HL-60/S4 (cell line): ENCODE measurements around the gene XRCC6.

Experiments
- in situ Hi-C: fragments of 300-500 bp; cut with MboI; formaldehyde crosslinking; loops from 2 replicates; pipeline ENCODE4 v1.14.3; 2022; ENCODE audit warnings: low sequenced_read_pairs

Gene XRCC6

DNA sequence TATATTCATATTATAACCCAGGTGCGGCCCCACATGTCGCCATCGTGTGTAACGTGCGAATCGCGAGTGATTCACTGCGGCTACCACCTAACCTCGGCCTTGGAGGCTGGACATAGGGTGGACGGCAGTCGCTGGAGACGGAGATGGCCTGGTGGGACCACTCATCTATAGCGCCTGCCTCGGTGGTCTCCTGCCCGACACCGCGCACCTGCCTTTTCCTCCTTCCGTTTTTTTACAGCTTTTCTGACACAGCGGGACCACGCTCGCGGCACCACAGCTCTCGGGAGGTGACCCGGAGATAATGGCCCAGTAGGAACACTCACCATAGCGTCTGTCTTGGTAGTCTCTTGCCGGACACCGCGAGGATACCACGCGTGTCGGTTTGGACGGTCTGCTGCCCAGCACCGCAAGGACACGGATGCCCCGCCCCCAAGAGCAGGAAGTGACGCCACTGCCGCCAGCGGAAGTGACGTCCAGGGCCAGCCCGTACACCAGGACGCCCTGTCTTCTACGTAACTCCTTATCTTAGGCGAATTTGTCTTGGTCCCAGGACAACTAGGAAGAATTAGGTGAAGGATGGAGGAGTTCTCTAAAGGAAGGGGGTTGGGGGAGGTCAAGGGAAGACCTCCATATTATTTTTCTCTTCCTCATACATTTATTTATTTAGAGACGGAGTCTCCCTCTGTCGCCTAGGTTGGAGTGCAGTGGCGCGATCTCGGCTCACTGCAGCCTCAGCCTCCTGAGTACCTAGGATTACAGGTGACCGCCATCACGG, 61.1 kb downstream of the XRCC6 start:
- in situ Hi-C loops = loop anchor here (25.0 kb wide), 1 partner anchor 780 kb away; no protein-coding TSS in a partner anchor

DNA sequence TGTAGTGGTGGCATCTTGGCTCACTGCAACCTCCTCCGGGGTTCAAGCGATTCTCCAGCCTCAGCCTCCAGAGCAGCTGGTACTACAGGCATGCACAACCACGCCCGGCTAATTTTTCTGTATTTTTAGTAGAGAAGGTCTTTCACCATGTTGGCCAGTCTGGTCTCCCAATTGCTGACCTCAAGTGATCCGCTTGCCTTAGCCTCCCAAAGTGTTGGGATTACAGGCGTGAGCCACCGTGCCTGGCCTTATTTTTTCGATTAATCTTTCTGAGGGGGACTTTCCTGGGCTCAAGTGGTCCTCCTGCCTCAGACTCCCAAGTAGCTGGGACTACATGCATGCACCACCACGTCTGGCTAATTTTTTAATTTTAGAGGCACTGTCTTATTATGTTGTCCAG, 62.0 kb downstream of the XRCC6 start:
- in situ Hi-C loops = loop anchor here (25.0 kb wide), 1 partner anchor 779 kb away; no protein-coding TSS in a partner anchor

DNA sequence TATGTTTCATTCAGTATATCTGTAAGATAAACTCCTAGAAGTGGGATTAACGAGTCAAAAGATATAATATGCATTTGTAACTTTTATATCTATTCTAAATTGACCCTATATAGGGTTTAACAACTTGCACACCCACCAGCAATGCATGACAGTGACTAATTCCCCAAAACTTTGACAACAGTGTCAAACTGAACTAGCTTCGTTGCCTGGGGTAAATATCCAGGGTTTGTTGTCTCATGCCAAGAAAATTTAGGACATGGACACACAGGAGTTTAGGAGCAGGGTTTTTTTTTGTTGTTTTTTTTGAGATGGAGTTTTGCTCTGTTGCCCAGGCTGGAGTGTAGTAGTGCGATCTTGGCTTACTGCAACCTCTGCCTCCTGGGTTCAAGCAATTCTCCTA, 62.5 kb downstream of the XRCC6 start:
- in situ Hi-C loops = loop anchor here (25.0 kb wide), 1 partner anchor 779 kb away; no protein-coding TSS in a partner anchor

DNA sequence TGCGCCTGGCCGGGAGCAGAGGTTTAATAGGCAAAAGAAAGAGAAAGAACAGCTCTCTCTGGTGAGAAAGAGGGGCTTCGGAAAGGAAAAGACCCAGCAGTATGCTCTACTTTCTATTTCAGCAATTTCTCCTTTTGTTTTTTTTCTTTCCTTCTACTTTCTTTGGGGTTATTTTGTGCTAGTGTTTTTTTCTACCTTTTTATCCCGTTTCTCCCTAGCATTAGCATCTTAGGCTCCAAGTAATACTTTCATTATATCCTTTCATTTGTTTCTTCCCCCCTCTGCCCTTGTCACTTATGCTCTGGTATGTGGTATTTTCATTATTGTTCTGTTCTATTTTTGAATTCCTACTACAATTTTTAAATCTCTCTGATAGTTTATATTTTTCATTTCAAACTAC, 63.1 kb downstream of the XRCC6 start:
- in situ Hi-C loops = loop anchor here (25.0 kb wide), 1 partner anchor 778 kb away; no protein-coding TSS in a partner anchor

DNA sequence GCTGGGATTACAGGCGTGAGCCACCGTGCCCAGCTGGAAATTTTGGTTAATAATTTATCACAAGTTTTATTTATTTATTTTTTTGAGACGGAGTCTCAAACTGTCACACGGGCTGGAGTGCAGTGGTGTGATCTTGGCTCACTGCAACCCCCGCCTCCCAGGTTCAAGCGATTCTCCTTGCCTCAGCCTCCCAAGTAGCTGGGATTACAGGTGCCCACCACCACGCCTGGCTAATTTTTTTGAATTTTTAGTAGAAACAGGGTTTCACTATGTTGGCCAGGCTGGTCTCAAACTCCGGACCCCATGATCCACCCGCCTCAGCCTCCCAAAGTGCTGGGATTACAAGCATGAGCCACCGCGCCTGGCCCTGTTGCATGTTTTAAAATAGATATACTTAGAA, 65.8 kb downstream of the XRCC6 start:
- in situ Hi-C loops = loop anchor here (25.0 kb wide), 1 partner anchor 775 kb away; no protein-coding TSS in a partner anchor

DNA sequence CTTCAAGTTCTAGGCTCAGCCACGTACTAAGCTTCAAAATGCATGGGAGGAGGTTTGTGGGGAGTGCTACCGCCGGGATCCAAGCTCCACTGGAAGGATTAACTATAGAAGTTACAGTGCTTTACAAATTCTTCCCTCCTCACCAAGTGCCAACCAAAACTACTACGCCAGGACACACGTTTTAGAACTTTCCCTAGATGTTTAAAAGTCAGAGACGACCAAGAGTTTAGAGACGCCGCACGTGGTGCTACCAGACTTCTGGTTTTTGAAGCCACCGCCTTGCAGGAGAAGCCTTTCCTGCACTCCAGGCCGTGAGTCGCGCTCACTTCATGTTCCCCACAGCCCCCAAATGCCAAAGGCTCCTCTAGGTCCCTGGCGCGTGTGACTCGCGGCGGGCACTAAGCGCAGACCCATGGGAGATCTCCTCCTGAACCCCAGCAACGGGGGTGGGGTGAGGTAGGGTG, 66.8 kb downstream of the XRCC6 start:
- in situ Hi-C loops = loop anchor here (25.0 kb wide), 1 partner anchor 774 kb away; no protein-coding TSS in a partner anchor

DNA sequence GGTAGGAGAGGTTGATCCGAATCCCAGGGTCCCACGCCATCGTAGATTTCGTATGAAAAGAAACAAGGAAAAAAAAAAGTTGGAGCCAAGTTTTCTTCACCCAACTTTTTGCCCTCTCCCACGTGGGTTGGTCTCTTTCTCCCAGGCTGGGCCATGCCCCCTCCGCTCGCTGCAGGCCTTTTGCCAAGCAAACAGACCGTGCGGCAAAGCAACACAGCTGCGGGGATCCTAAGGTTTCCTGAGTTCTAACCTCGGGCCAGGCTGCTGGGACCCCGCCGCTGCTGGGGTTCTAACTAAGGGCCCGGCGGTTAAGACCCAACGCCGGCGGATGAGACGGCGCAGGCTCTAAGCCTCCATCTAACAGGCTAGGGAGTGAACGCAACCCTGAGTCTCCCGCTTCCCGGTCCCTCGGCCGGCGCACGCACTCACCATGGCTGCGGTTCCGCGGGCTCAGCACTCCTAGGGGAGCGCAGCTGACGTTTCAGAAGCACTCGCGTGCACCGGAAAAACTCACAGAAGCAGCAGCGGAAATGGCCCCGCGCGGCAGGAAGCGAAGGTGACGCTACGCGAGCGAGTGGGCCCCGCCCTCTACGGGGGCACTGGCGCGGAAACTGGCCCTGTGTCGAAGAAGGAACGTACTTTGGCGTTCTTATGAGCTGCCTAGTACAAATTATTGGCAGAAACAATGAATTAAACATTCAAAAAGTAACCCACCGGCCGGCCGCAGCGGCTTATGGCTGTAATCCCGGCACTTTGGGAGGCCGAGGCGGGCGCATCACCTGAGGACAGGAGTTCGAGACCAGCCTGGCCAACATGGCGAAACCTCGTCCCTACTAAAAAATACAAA, 67.5 kb downstream of the XRCC6 start, which contains the start of gene SNU13:
SNU13 (minus strand) TSS at position 503 of the 847 bp plus-strand sequence; CDS start at position 432, 71 bp downstream.
- in situ Hi-C loops = loop anchor here (25.0 kb wide), 1 partner anchor 774 kb away; no protein-coding TSS in a partner anchor

DNA sequence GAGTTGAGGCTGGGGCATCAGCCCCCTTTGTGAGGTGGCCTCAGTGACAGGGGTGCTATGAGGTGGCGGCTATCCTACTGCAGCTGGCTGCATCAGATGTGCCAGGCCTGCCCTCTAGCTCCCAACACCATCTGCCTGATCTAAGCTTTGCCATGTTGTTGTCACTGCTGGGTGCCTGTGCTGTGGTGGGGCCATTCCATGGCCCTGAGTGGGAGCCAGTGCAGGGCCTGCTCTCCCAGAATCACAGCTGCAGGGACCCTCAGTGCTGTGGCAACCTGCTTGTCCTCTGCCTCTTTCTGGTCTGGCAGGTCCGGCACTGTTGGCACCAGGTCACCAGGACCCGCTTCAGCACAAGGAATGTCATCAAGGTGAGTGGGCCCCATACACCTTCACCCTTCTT, 69.4 kb downstream of the XRCC6 start:
- in situ Hi-C loops = loop anchor here (10.0 to 25.0 kb wide), 2 partner anchors 254 to 772 kb away; partner anchors contain the start of gene CENPM

DNA sequence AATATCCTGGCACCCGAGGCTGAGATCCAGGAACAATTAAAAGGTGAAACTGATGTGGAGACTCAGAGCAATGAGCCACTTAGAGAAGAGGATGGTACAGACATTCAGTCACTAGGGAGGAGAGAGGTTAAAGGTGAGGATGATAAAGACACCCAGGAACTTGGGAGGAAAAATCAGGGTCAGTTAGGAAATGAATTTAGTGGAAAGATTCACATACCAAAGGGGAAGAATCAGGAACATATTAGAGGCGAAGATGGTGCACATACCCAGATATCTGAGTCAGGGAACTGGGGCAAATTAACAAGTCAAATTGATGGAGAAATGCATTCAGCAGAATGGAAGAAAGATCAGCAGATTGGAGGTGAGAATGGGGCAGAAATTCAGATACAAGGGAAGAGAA, 74.1 kb downstream of the XRCC6 start:
- in situ Hi-C loops = loop anchor here (10.0 to 25.0 kb wide), 2 partner anchors 250 to 767 kb away; partner anchors contain the start of gene CENPM

DNA sequence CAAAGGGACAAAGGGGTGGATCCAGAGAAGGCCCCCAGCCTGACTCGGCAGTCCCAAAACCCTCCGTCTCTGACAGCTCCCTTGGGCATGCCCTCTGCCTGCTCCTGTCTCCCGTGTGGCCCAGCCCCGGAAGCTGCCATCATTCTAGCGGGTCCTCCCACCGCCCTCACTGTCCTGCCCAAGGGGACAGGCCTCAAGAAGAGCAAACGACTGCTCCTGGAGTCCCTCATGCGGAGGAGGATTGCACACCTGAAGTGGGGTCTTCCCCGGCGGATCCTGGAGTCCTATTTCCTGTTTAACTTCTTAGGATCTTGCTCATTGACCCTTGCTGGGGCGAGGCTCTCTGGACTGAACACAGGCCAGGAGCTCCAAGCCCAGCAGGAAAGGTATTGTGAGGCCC, 75.6 kb downstream of the XRCC6 start:
- in situ Hi-C loops = loop anchor here (10.0 to 25.0 kb wide), 2 partner anchors 248 to 766 kb away; partner anchors contain the start of gene CENPM

DNA sequence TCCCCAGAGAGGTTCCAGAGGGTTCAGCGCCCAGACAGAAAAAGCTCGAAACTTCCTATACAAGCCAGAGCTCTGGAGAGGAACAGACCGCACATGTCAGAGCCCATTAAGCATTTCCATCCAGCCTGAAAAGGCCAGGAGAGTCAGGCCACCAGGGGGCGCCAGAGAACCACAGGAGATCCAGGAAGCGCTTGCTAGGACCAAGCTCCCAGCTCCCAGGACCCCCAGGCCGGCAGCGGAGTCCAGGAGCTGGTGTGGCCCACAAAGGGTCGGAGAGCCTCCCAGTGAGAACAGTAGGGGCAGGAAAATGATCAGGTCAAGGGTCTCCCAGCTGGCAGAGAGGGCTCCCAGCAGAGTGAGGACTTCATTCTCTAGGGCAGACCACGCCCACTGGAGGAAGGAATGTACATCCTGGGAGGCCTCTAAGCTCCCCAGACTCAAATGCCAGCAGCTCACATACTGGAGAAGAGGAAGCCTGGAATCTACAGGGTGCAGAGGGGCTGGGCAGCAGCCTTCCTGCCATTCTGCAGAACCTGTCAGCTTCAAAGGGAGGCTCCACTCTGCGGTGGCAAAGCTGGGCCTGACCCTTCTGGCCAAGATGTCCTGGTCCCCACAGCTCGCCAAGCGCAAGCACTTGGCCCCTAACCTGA, 76.2 kb downstream of the XRCC6 start:
- in situ Hi-C loops = loop anchor here (10.0 to 25.0 kb wide), 2 partner anchors 248 to 765 kb away; partner anchors contain the start of gene CENPM

DNA sequence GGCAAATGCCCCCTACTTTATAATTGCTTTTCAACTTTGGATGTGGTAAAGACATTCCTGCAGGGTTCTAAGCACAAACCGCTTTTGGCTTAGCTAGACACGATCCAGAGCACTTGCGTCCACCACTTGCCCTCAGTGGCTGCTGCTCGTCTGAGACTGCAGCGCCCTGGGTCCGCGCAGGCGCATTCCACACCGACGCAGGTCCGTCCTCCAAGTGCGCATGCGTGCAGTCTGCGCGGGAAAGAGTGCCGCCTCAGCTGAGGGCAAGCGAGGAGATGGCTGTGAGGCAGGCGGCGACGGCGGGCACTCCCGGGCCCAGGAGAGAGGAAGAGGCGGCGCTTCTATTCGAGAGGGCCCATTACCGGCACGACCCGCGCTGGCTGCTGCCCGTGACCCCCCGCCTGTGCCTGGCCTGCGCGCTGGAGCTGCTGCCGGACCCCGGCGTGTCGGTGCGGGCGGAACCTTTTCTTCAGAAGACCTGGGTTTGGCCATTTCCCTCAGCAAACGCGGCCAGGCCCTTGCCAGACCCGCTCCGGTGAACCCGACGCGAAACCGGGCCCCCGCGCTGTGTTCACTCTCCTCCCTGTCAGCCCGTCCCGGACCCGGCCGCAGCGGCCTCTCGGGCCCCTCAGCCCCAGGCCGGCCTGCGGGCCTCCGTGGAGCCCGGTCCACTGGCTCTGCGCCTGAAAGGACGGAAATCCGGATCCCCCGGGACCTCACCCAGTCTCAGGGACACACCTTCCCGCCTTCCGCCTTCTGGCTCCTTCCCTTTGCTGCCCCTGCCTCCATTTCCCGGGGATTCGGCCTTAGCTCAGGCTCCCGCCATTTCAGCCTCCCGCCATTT, 78.4 kb downstream of the XRCC6 start, which contains the start of gene MEI1:
MEI1 (plus strand) TSS at position 240 of the 844 bp plus-strand sequence; CDS start at position 276, 36 bp downstream.
- in situ Hi-C loops = loop anchor here (10.0 to 25.0 kb wide), 2 partner anchors 245 to 763 kb away; partner anchors contain the start of gene CENPM

DNA sequence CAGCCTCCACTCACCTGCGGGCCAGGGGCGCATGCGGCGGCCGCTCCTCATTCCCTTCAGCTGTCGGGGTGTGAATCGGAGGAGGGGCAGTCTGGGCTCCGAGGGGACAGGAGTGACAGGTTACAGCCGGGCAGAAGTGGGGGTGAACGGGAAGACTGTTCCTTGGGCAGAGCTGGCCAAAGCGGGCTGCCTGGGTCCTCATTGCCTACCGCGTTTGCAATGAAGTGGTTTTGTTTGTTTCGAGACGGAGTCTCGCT, 78.9 kb downstream of the XRCC6 start:
- in situ Hi-C loops = no loop called here

DNA sequence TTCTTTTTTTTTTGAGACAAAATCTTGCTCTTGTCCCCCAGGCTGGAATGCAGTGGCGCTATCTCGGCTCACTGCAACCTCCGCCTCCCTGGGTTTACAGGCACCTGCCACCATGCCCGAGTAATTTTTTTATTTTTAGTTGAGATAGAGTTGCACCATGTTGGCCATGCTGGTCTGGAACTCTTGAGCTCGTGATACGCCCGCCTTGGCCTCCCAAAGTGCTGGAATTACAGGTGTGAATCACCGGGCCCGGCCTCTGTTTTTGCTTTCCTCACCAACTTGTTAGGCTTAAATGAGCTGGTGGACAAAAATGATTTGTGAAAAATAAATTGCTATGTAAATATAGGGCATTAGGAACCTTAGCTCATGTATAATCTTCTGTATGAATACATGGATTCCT, 81.7 kb downstream of the XRCC6 start:
- in situ Hi-C loops = no loop called here

DNA sequence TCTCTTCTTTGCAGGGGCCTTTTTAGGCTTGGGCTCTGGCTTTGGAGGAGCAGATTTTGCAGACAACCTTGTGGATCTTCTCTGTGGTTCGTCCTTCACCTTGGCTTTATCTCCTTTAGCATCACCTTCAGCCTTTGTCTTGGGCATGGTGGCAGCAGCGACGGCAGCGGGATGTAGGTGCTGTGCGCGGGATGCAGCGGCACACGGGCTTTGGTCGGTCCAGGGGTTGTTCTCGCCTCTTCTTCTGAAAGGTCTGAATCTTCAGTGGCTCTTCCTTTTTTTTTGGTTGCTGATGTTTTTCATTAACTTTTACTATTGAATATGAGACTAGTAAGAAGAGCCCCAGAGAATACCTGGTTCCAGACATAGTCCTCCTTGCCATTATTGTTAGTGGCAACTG, 88.2 kb downstream of the XRCC6 start:
- in situ Hi-C loops = no loop called here

DNA sequence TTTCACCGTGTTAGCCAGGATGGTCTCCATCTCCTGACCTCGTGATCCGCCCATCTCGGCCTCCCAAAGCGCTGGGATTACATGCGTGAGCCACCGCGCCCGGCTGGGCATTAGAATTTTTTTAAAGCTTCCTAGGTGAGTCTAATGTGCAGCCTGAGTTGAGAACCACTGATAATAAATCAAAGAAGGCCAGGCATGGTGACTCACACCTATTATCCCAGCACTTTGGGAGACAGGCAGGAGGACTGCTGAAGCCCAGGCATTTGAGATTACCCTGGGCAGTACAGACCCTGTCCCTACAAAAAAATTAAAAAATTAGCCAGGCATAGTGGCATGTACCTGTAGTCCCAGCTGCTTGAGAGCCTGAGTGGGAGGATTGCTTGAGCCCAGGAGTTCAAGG, 91.9 kb downstream of the XRCC6 start:
- in situ Hi-C loops = no loop called here
